D721Med (cell line): Measurements from ENCODE around the gene ZNRD2.

Experiments used
- DNase-seq: peaks from one replicate; pipeline ENCODE4 v3.0.0; 2011; ENCODE audit warnings: low spot score; ENCODE audit not compliant: insufficient read length
- FAIRE-seq: peaks from 2 replicates; lab custom pipeline; 2011; peaks lifted over from hg19 to GRCh38; lab: Jason Lieb, UNC
- CTCF ChIP-seq: IDR thresholded peaks from 2 replicates; pipeline ENCODE4 v1.5.1; 2012; ENCODE audit warnings: mild to moderate bottlenecking, control low read depth; ENCODE audit not compliant: insufficient read depth; ENCODE audit errors: missing control alignments

ZNRD2 gene

DNA sequence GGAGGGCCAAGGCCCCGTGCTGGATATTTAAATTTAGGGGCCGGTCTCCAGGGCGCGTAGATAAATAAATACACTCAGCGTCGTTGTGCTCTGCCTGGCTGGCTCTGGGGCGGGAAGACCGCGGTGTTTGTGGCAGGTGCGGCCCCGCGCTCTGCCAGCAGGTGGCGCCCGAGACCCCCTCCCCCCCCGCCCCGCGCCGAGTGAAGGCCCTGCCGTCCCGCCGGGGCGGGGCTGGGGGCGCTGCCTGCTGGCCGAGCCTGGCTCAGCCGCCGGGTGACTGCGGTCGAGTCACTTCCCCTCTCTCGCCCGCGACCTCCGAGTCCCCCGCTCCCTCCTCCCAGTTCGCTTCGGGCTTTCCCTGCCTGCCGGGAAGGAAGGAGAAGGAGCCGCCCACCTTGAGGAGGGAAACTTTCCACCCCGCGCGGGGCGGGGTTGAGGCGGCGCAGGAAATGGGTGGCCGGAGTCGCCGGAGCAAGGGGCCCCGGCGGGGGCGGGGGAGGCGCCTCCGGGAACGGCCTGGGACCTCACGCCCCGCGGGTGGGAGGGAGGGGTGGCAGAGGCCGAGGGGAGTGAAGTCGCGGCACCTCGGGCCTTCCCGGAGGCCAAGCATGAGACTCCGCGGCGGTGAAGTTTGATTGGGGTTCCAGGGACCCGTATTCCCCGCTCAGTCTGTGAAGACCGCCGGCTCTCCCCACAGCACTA, 4.0 kb downstream of the ZNRD2 start:
- FAIRE-seq: no peak

GRCh38 chr11:65574811-65575567, 4.7 kb downstream of the ZNRD2 start:
- no peak for TF ChIP-seq CTCF
- FAIRE-seq (no peak), DNase-seq (no peak)

More for the DNA sequence above, 4.0 kb downstream of the ZNRD2 start:
- peak; percentile 96 for DNase-seq
- TF ChIP-seq CTCF: peak; percentile 48

DNA sequence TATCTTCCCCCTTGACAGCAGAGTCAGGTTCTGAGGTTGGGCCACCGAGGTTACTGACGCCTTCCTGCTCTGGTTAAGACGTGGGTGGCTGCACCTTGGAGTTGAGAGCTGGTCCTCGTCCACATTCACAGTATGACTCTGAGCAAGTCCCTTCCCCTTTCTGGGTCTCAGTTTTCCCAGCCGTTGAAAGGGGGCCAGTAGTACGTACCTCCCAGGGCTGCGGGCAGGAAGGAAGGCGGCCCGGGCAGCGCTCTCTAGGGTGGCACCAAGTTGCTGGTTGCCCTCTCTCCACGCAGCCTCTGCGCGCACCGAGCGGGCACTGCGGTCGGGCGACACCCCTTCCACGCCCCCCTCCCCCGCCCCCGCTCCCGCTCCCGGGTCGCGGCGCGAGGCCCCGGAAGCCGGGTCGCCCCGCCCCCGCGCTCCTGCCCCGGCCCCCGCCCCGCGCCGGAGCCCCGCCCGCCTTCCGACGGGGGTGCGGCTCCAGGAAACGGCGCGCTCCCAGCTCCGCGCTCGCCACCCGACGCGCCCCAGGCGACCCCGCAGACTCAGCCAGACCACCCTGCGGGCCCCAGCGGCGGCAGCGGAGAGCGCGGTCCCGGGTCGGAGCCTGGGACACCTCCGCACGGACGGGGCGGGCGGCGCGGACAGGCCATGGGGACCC, 5.4 kb downstream of the ZNRD2 start, which contains the start of gene EHBP1L1:
EHBP1L1 (plus strand) TSS at position 486 of the 664 bp plus-strand sequence. CDS start 250 bp downstream, outside the sequence.
- DNase-seq (no peak), FAIRE-seq (no peak)
- TF ChIP-seq CTCF: no peak

DNA sequence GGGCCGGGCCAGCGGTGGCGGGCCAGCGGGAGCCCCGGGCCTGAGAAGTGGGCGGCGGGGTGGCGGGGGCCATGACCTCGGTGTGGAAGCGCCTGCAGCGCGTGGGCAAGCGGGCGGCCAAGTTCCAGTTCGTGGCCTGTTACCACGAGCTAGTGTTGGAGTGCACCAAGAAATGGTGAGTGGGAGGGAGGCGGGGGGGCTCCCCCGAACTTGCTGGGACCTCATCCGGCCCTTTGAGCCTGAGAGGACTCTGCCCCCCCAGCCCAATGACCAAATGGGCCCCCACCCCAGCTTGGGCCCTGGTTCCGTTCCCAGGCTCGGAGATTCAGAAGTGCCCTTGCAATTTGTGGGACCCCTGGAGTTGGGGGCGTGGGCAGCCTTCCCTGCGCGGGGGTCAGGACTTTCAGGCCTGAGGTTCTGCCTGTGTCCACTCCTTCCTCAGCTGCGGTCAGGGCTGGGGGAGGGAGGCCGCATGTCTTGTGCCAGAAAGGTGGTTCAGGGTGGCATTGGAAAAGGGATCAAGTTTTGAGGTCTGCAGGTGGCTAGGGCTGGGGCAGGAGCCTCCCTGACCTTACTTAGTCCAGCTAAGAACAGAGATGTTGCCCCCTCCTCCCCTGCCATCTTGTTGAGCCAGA, 6.1 kb downstream of the ZNRD2 start:
- FAIRE-seq: no peak
- no peak for TF ChIP-seq CTCF
- no peak for DNase-seq

GRCh38 chr11:65576867-65577755, 6.8 kb downstream of the ZNRD2 start:
- no peak for TF ChIP-seq CTCF
- DNase-seq: no peak
- no peak for FAIRE-seq

DNA sequence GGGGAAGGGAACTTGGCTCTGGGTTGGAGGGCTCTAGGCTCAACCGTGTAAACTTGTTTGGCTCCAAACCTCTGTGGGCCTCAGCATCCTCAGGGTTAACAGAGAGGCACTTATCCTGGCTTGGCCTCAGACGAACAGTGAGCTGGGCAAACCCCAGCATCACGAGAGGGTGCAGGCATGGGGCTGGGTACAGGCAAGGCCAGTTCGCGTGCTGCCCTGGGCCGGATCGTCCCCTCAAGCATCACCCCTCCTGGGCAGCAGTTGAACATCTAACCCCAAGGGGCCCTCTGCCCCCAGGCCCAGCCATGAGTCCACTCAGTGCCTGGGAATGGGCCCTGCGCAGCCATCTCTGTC, 7.5 kb downstream of the ZNRD2 start:
- FAIRE-seq (no peak), DNase-seq (no peak)
- TF ChIP-seq CTCF: no peak
